ENCODE data around the gene GPLD1.

The GPLD1 gene

GRCh38 chr6:24478903-24479302 lies 10.5 kb downstream of the GPLD1 start:
- no peaks in the 10 kb centered on the region for H3K79me1 ChIP-seq (replicated peaks; ENCODE audit: low read length, poor library complexity, severe bottlenecking)
- no peaks in the 10 kb centered on the region for H3K27me3 ChIP-seq (ENCODE audit: control insufficient read depth in 1 of 2, insufficient read depth in 1 of 2, low read length in 2 of 2)
- H3K9ac ChIP-seq (ENCODE audit: low read length): no peak overlapping the region
- no peak overlapping the region for H3K14ac ChIP-seq (ENCODE audit: low read length in 2 of 2)
- no peak overlapping the region for H4K91ac ChIP-seq (ENCODE audit: low read length)
- H3K4me3 ChIP-seq (ENCODE audit: insufficient read depth in 1 of 2, low read depth in 1 of 2, low read length in 2 of 2): no peak overlapping the region
- no peak overlapping the region for H3K4ac ChIP-seq (ENCODE audit: low read depth in 1 of 2, low read length in 2 of 2)
- WGBS: 55% methylated on average over 4 of the region's 4 CpGs
- no peak overlapping the region for H2AFZ ChIP-seq (ENCODE audit: low read depth, low read length)
- H2BK120ac ChIP-seq (ENCODE audit: low read depth, low read length): no peak overlapping the region
- H3K27ac ChIP-seq (ENCODE audit: low read length, poor library complexity, severe bottlenecking): no peak overlapping the region
- H3K36me3 ChIP-seq (ENCODE audit: control insufficient read depth in 1 of 2, insufficient read depth in 2 of 2, low read depth in 1 of 2, low read length in 2 of 2): no peaks in the 10 kb centered on the region
- no peak overlapping the region for H2BK15ac ChIP-seq (ENCODE audit: low read depth, poor library complexity, severe bottlenecking)
- DNase-seq: no peak
- H3K4me1 ChIP-seq (ENCODE audit: control insufficient read depth, insufficient read depth, low read depth, low read length): no peaks in the 10 kb centered on the region
- no peak overlapping the region for H3K18ac ChIP-seq (ENCODE audit: low read depth in 1 of 2, low read length in 2 of 2)
- H2BK5ac ChIP-seq (ENCODE audit: low read depth, low read length, poor library complexity, severe bottlenecking): no peak overlapping the region
- no peaks in the 10 kb centered on the region for H3K9me3 ChIP-seq (ENCODE audit: control insufficient read depth, low read length)
- no peak overlapping the region for H3K23ac ChIP-seq (ENCODE audit: low read length in 2 of 2)
- no peak overlapping the region for H2BK12ac ChIP-seq (ENCODE audit: low read length in 2 of 2)
- H2AK5ac ChIP-seq (ENCODE audit: low read length, severe bottlenecking): no peak overlapping the region
- no peak overlapping the region for H4K8ac ChIP-seq (ENCODE audit: low read length)
- H3K4me2 ChIP-seq (ENCODE audit: low read length, poor library complexity, severe bottlenecking): no peak overlapping the region

- H3K4ac ChIP-seq (ENCODE audit: low read depth in 1 of 2, low read length in 2 of 2): no peak overlapping the region
- H3K36me3 ChIP-seq (ENCODE audit: control insufficient read depth in 1 of 2, insufficient read depth in 2 of 2, low read depth in 1 of 2, low read length in 2 of 2): no peaks in the 10 kb centered on the region
- no peak overlapping the region for H2AK5ac ChIP-seq (ENCODE audit: low read length, severe bottlenecking)
- no peak overlapping the region for H2AFZ ChIP-seq (ENCODE audit: low read depth, low read length)
- H3K23ac ChIP-seq (ENCODE audit: low read length in 2 of 2): no peak overlapping the region
- H3K9ac ChIP-seq (ENCODE audit: low read length): no peak overlapping the region
- H2BK15ac ChIP-seq (ENCODE audit: low read depth, poor library complexity, severe bottlenecking): no peak overlapping the region
- H2BK5ac ChIP-seq (ENCODE audit: low read depth, low read length, poor library complexity, severe bottlenecking): no peak overlapping the region
- H4K8ac ChIP-seq (ENCODE audit: low read length): no peak overlapping the region
- H3K27me3 ChIP-seq (ENCODE audit: control insufficient read depth in 1 of 2, insufficient read depth in 1 of 2, low read length in 2 of 2): no peaks in the 10 kb centered on the region
- H3K4me3 ChIP-seq (ENCODE audit: insufficient read depth in 1 of 2, low read depth in 1 of 2, low read length in 2 of 2): no peak overlapping the region
- no peak overlapping the region for H2BK120ac ChIP-seq (ENCODE audit: low read depth, low read length)
- H3K9me3 ChIP-seq (ENCODE audit: control insufficient read depth, low read length): no peaks in the 10 kb centered on the region
- DNase-seq: no peak
- no peak overlapping the region for H3K14ac ChIP-seq (ENCODE audit: low read length in 2 of 2)
- no peak overlapping the region for H4K91ac ChIP-seq (ENCODE audit: low read length)
- WGBS: 88% methylated on average over 1 of the region's 1 CpG
- no peak overlapping the region for H3K18ac ChIP-seq (ENCODE audit: low read depth in 1 of 2, low read length in 2 of 2)
- H3K27ac ChIP-seq (ENCODE audit: low read length, poor library complexity, severe bottlenecking): no peak overlapping the region
- H2BK12ac ChIP-seq (ENCODE audit: low read length in 2 of 2): no peak overlapping the region
- H3K4me1 ChIP-seq (ENCODE audit: control insufficient read depth, insufficient read depth, low read depth, low read length): no peaks in the 10 kb centered on the region
- no peaks in the 10 kb centered on the region for H3K79me1 ChIP-seq (replicated peaks; ENCODE audit: low read length, poor library complexity, severe bottlenecking)
- H3K4me2 ChIP-seq (ENCODE audit: low read length, poor library complexity, severe bottlenecking): no peak overlapping the region
These were observed 12.3 kb downstream of the GPLD1 start for GRCh38 chr6:24477070-24477469.

- H3K9me3 ChIP-seq (ENCODE audit: control insufficient read depth, low read length): no peaks in the 10 kb centered on the region
- H3K4me2 ChIP-seq (ENCODE audit: low read length, poor library complexity, severe bottlenecking): no peak overlapping the region
- no peak overlapping the region for H3K14ac ChIP-seq (ENCODE audit: low read length in 2 of 2)
- H2AK5ac ChIP-seq (ENCODE audit: low read length, severe bottlenecking): no peak overlapping the region
- H4K8ac ChIP-seq (ENCODE audit: low read length): no peak overlapping the region
- H2AFZ ChIP-seq (ENCODE audit: low read depth, low read length): no peak overlapping the region
- H3K23ac ChIP-seq (ENCODE audit: low read length in 2 of 2): no peak overlapping the region
- H3K4me3 ChIP-seq (ENCODE audit: insufficient read depth in 1 of 2, low read depth in 1 of 2, low read length in 2 of 2): no peak overlapping the region
- H3K9ac ChIP-seq (ENCODE audit: low read length): no peak overlapping the region
- H2BK15ac ChIP-seq (ENCODE audit: low read depth, poor library complexity, severe bottlenecking): no peak overlapping the region
- no peaks in the 10 kb centered on the region for H3K79me1 ChIP-seq (replicated peaks; ENCODE audit: low read length, poor library complexity, severe bottlenecking)
- no peaks in the 10 kb centered on the region for H3K4me1 ChIP-seq (ENCODE audit: control insufficient read depth, insufficient read depth, low read depth, low read length)
- no peak overlapping the region for H3K18ac ChIP-seq (ENCODE audit: low read depth in 1 of 2, low read length in 2 of 2)
- no peaks in the 10 kb centered on the region for H3K36me3 ChIP-seq (ENCODE audit: control insufficient read depth in 1 of 2, insufficient read depth in 2 of 2, low read depth in 1 of 2, low read length in 2 of 2)
- no peak overlapping the region for H4K91ac ChIP-seq (ENCODE audit: low read length)
- no peak overlapping the region for H3K4ac ChIP-seq (ENCODE audit: low read depth in 1 of 2, low read length in 2 of 2)
- H3K27ac ChIP-seq (ENCODE audit: low read length, poor library complexity, severe bottlenecking): no peak overlapping the region
- no peak overlapping the region for H2BK5ac ChIP-seq (ENCODE audit: low read depth, low read length, poor library complexity, severe bottlenecking)
- no peak overlapping the region for H2BK120ac ChIP-seq (ENCODE audit: low read depth, low read length)
- no peak overlapping the region for H2BK12ac ChIP-seq (ENCODE audit: low read length in 2 of 2)
- no peak for DNase-seq
- WGBS: 92% methylated on average over 6 of the region's 6 CpGs
- no peaks in the 10 kb centered on the region for H3K27me3 ChIP-seq (ENCODE audit: control insufficient read depth in 1 of 2, insufficient read depth in 1 of 2, low read length in 2 of 2)
These were observed 12.7 kb downstream of the GPLD1 start for GRCh38 chr6:24476631-24477030.

- no peak overlapping the region for H3K18ac ChIP-seq (ENCODE audit: low read depth in 1 of 2, low read length in 2 of 2)
- H3K79me1 ChIP-seq (replicated peaks; ENCODE audit: low read length, poor library complexity, severe bottlenecking): no peaks in the 10 kb centered on the region
- H2BK5ac ChIP-seq (ENCODE audit: low read depth, low read length, poor library complexity, severe bottlenecking): no peak overlapping the region
- no peaks in the 10 kb centered on the region for H3K36me3 ChIP-seq (ENCODE audit: control insufficient read depth in 1 of 2, insufficient read depth in 2 of 2, low read depth in 1 of 2, low read length in 2 of 2)
- no peak overlapping the region for H3K9ac ChIP-seq (ENCODE audit: low read length)
- H3K9me3 ChIP-seq (ENCODE audit: control insufficient read depth, low read length): no peaks in the 10 kb centered on the region
- no peak overlapping the region for H2BK15ac ChIP-seq (ENCODE audit: low read depth, poor library complexity, severe bottlenecking)
- H2AK5ac ChIP-seq (ENCODE audit: low read length, severe bottlenecking): no peak overlapping the region
- no peak overlapping the region for H2BK120ac ChIP-seq (ENCODE audit: low read depth, low read length)
- no peak overlapping the region for H3K4me3 ChIP-seq (ENCODE audit: insufficient read depth in 1 of 2, low read depth in 1 of 2, low read length in 2 of 2)
- no peak overlapping the region for H3K4ac ChIP-seq (ENCODE audit: low read depth in 1 of 2, low read length in 2 of 2)
- H4K8ac ChIP-seq (ENCODE audit: low read length): no peak overlapping the region
- no peak overlapping the region for H3K23ac ChIP-seq (ENCODE audit: low read length in 2 of 2)
- no peak overlapping the region for H2AFZ ChIP-seq (ENCODE audit: low read depth, low read length)
- no peak for DNase-seq
- H3K4me2 ChIP-seq (ENCODE audit: low read length, poor library complexity, severe bottlenecking): no peak overlapping the region
- H3K27ac ChIP-seq (ENCODE audit: low read length, poor library complexity, severe bottlenecking): no peak overlapping the region
- no peak overlapping the region for H2BK12ac ChIP-seq (ENCODE audit: low read length in 2 of 2)
- no peak overlapping the region for H3K14ac ChIP-seq (ENCODE audit: low read length in 2 of 2)
- no peaks in the 10 kb centered on the region for H3K4me1 ChIP-seq (ENCODE audit: control insufficient read depth, insufficient read depth, low read depth, low read length)
- H4K91ac ChIP-seq (ENCODE audit: low read length): no peak overlapping the region
- H3K27me3 ChIP-seq (ENCODE audit: control insufficient read depth in 1 of 2, insufficient read depth in 1 of 2, low read length in 2 of 2): no peaks in the 10 kb centered on the region
These were observed 17.2 kb downstream of the GPLD1 start for GRCh38 chr6:24472181-24472580.

Measured in mesenchymal stem cell (in vitro differentiated cells and primary cell).